Skeletal muscle cell (primary cell): ENCODE results near the gene CLEC3B.
"Not testable (repeated sequence)": the region's sequence is repeated elsewhere in the genome, so short reads cannot be mapped to it uniquely, and the experiment has no call there.

Experiments
- DNase-seq: peaks from one replicate; pipeline ENCODE4 v3.0.0-alpha.2; 2010; ENCODE audit warnings: low read depth
- H3K4me3 ChIP-seq: 2 replicates; pipeline ENCODE4 v1.5.1; 2011; ENCODE audit warnings: low read depth, mild to moderate bottlenecking, control low read depth, low read length, moderate library complexity

Gene CLEC3B

DNA sequence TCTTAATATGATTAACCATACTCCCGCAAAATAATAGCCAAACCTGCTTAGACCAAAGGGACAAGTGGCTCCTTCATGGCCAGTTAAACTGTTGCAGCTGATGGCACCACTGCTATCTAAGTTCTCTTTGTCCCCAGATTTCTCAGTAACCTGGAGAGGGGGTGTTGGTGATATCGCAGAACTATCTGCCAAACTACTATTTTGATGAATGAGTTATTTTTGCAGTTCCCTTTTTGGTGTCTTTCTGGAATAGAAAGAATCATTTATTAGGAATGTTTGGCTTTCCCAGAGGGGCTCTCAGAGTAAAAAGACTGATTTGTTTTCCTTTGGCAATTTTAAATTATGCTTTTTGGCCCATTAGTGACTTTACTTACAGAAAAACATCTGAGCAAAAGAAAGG, 33.0 kb downstream of the CLEC3B start:
- no peak for DNase-seq
- H3K4me3 ChIP-seq: no peak overlapping the region

DNA sequence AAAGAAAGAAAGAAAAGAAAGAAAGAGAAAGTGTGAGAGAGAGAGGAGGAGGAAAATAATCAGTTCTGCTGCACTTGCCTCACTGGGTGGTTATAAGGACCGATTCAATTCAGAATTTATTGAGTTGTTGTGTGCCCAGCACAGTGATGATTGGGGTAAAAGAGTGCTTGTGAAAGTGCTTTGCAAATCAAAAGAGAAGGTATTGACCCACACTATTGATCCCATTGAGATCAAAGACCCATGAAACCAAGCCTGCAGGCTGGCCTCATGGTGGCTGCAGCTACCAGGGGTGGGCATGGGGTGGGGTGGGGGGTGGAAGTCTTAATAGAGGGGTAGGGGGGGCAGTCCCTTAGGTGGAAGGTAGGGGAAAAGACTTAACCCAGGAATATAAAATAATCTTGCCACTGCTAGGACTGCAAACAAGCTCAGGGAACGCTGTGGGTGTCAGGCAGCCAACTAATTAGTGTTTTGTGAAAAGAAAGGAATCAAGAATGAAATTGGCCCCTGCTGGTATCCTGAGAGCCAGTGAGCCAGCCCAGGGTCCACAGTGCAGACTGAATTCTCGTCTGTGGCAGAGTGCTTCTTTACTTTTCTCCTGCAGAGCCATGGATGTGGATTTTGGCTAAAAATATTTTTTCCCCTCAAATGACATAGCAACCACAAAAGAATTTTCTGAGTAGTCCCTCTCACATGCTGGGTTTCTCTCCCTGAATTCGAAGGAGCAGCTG, 34.2 kb downstream of the CLEC3B start:
- H3K4me3 ChIP-seq: no peak overlapping the region
- no peak for DNase-seq

DNA sequence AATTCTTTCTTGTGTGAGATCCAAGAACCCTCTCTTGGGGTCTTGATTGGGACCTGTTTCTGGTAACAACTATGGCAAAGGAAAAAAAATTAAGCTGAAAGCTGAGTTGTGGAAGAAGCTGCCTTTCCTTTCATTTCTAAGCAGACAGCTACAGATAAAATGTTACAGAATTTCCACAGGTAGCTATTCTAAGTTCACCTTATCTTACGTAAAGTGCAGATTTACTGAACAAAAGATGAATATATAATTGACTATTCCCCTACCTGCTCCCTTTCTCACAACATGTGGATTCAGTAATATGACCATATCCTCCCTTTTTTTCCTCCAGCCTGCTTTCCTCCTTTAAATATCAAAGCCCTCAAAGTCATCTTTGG, 36.6 kb downstream of the CLEC3B start:
- DNase-seq: no peak
- H3K4me3 ChIP-seq: no peak overlapping the region

- DNase-seq: peak; percentile 41
- H3K4me3 ChIP-seq: no peak overlapping the region
Measured at GRCh38 chr3:45064512-45065372, 38.6 kb downstream of the CLEC3B start.

GRCh38 chr3:45065373-45065720, 39.2 kb downstream of the CLEC3B start:
- DNase-seq: no peak
- no peak overlapping the region for H3K4me3 ChIP-seq

DNA sequence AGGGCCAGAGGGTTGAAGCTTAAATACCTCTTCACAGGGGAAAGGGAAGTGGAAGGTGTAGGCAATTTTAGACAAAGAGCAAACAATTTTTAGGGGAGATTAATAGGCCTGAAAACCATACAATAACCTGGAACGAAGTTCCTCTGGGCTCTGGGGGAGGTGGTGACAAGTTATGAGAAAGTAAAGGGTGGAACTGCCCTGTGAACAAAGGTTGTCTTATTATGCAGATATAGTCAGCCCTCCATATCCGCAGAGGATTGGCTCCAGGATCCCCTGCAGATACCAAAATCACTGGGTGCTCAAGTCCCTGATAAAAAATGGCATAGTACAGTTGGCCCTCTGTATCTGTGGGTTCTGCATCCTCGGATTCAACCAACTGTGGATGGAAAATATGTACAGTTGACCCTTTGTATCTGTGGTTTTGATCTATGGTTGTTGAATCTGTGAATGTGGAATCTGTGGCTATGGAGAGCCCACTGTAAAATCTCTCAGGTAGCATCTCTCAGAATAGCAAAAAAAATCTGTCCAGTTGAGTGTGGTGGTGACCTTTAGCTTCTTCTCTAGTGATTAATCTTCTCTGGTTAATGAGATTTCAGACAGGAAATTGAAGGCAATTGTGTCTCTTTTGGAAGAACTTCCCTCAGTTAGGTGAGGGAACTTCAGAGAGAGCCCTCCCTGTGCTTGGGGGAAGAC, 40.2 kb downstream of the CLEC3B start:
- DNase-seq: no peak
- H3K4me3 ChIP-seq: no peak overlapping the region

GRCh38 chr3:45067486-45067885, 41.4 kb downstream of the CLEC3B start:
- H3K4me3 ChIP-seq: no peak overlapping the region
- DNase-seq: no peak

DNA sequence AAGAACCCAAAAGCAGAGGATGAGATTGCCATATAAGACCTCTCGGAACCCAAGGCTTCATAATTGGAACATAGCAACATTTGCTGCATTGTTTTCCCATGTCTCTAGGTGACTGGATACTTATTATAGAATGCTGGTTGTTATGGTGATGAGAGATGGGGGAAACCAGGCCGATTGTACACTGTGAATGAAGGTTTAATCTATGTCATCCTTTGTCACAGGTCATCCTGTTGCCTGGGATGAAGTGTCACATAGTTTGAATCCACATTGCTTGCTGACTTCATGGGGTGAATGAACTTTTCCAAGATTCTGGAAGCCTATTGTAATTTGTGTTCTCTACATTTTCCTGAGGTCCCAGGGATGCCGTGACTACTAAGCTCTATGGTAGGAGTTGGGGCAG, 41.8 kb downstream of the CLEC3B start:
- no peak for DNase-seq
- H3K4me3 ChIP-seq: no peak overlapping the region

GRCh38 chr3:45071075-45071474, 45.0 kb downstream of the CLEC3B start:
- DNase-seq: no peak
- H3K4me3 ChIP-seq: no peak overlapping the region

DNA sequence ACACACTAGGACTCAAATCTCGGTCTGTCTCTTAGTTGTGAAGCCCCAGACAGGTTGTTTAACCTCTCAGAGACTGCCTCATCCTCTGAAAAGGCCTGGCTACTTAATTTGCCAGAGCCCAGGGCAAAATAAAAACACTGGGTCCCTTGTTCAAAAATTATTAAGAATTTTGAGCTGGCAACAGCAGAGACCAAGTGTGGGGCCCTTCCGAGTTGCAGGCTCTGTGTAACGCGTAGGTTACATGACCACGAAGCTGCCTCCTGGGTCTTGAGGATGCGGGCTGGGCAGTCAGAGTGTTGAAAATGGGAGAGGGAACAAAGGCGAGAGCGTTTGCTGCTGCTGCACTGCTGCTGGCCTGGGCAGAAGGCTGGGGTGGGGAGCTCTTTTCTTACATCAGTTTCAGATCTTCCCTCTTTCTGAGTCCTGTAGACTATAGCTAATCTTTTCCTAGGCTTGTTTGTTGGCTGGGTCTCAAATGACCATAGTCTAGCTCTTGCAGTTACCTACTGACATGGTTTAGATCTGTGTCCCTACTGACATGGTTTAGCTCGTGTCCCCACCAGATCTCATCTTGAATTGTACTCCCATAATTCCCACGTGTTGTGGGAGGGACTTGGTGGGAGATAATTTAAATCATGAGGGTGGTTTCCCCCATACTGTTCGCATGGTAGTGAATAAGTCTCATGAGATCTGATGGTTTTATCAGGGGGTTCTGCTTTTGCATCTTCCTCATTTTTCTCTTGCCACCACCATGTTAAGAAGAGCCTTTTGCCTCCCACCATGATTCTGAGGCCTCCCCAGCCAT, 49.9 kb downstream of the CLEC3B start:
- H3K4me3 ChIP-seq: no peak overlapping the region
- no peak for DNase-seq

DNA sequence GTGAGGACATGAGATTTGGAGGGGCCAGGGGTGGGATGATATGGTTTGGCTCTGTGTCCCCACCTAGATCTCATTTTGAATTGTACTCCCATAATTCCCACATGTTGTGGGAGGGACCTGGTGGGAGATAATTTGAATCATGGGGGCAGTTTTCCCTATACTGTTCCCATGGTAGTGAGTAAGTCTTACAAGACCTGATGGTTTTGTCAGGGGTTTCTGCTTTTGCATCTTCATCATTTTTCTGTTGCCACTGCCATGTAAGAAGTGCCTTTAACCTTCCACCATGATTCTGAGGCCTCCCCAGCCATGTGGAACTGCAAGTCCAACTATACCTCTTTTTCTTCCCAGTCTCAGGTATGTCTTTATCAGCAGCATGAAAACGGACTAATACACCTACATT, 52.2 kb downstream of the CLEC3B start:
- H3K4me3 ChIP-seq, DNase-seq: not testable (repeated sequence)

DNA sequence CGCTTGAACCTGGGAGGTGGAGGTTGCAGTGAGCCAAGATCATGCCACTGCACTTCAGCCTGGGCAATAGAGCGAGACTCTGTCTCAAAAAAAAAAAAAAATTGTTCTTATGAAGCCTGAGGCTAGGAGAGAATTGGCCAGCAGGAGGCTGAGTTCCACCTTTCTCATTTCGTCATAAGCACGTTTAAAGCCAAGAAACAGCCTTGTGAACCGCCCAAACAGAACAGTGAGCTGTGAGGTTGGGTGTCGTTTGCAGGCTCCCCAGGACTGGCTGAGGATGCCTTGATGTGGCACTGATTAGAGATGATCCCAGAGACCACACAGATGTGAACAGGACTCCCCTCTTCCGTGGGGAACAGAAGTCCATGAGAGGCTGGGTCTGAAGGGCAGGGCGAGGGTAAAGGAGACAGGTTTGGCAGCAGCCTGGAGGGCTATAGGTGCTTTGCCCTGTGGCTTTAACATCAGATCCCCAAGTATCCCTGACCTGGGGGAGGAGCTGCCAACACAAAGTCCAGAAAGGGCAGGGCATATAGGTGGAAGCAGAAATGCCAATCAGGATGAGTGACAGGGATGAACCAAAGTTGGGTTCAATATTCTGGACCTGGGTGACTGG, 52.9 kb downstream of the CLEC3B start:
- H3K4me3 ChIP-seq: no peak overlapping the region
- DNase-seq: no peak

- no peak overlapping the region for H3K4me3 ChIP-seq
- no peak for DNase-seq
Measured at GRCh38 chr3:45079715-45080114, 53.6 kb downstream of the CLEC3B start.

GRCh38 chr3:45080824-45081223, 54.7 kb downstream of the CLEC3B start:
- no peak overlapping the region for H3K4me3 ChIP-seq
- DNase-seq: no peak

DNA sequence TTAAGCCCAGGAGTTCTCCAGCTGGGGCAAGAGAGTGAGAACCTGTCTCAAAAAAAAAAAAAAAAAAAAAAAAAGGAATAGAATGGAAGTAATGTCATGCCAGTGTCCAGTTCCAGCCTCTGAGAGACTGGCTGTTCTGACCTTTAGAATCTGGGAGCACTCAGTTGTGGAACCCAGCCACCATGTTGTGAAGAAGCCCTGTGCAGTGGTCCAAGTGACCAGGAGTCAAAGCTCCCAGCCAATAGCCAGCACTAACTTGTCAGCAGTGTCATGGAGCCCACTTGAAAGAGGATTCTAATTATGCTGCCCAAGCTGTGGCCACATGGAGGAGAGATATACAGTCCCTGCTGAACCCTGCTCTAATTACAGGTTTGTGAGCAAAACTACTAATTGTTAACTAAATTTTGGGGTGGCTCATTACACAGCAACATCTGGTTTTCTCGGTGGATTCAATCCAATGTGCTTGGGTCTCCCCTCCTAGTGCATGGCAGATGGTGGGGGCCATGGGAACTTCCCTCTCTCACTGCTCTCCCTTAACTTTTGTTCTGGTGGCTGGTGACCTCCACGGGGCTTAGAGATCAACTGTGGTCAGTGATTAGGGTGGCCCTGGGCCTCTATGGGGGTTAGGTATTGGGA, 55.5 kb downstream of the CLEC3B start:
- DNase-seq: no peak
- no peak overlapping the region for H3K4me3 ChIP-seq

DNA sequence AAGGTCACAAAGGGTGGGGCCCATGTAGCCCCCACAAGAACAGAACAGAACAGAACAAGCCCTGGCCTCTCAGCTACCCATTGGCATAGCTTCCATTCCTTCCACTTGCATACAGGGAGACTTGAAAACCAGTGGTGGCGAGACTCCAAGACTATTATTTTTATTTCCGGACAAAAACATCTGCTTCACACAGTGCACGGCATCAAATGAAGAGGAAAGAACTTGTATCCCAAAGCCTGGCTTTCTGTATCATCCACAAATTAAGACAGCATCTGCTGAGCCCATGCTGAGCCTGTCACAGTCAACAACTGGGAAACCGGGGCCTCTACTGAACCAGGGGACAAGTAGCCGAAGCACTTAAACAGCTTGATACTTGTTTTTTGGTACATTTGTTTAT, 56.0 kb downstream of the CLEC3B start:
- no peak for DNase-seq
- H3K4me3 ChIP-seq: no peak overlapping the region

GRCh38 chr3:45083023-45083422, 56.9 kb downstream of the CLEC3B start:
- no peak overlapping the region for H3K4me3 ChIP-seq
- DNase-seq: no peak

- DNase-seq: no peak
- no peak overlapping the region for H3K4me3 ChIP-seq
Measured at GRCh38 chr3:45084361-45084760, 58.3 kb downstream of the CLEC3B start.
